NT2/D1 (cell line): Measurements from ENCODE around the gene EXD1.
"Not testable (repeated sequence)": the region's sequence is repeated elsewhere in the genome, so short reads cannot be mapped to it uniquely, and the experiment has no call there.

ENCODE experiments used
- DNase-seq: peaks from one replicate; pipeline ENCODE4 v3.0.0-alpha.2; 2011; ENCODE audit warnings: low read depth, low spot score
- H3K27me3 ChIP-seq: 2 replicates; pipeline ENCODE4 v1.6.0; 2011; ENCODE audit warnings: mild to moderate bottlenecking; ENCODE audit not compliant: insufficient read length, insufficient read depth
- H3K36me3 ChIP-seq: 2 replicates; pipeline ENCODE4 v1.6.1; 2011; ENCODE audit warnings: mild to moderate bottlenecking, low read length, mixed read lengths; ENCODE audit not compliant: insufficient read depth, insufficient read length
- H3K4me1 ChIP-seq: 2 replicates; pipeline ENCODE4 v1.5.1; 2011; ENCODE audit not compliant: insufficient read depth, insufficient read length
- H3K4me3 ChIP-seq: 2 replicates; pipeline ENCODE4 v1.5.1; 2011; ENCODE audit warnings: low read depth; ENCODE audit not compliant: insufficient read length
- H3K9ac ChIP-seq: 2 replicates; pipeline ENCODE4 v1.6.0; 2011; ENCODE audit warnings: low read depth; ENCODE audit not compliant: insufficient read length
- H3K9me3 ChIP-seq: 2 replicates; pipeline ENCODE4 v1.5.1; 2011; ENCODE audit warnings: mild to moderate bottlenecking, low read length; ENCODE audit not compliant: insufficient read depth
- SUZ12 ChIP-seq: IDR thresholded peaks from 2 replicates; pipeline ENCODE4 v1.6.1; 2011; ENCODE audit not compliant: insufficient read length, insufficient read depth; ENCODE audit errors: extremely low read depth
- YY1 ChIP-seq: IDR thresholded peaks from 2 replicates; pipeline ENCODE4 v1.6.1; 2011; ENCODE audit not compliant: insufficient read length, insufficient read depth
- ZNF274 ChIP-seq: IDR thresholded peaks from 2 replicates; pipeline ENCODE4 v1.6.1; 2011; ENCODE audit warnings: mild to moderate bottlenecking, low read depth, low read length

Gene EXD1

GRCh38 chr15:41160639-41161315 is 69.8 kb downstream of the EXD1 start:
- no peak for TF ChIP-seq SUZ12
- no peak for TF ChIP-seq YY1
- no peak for TF ChIP-seq ZNF274
- H3K36me3 ChIP-seq, result no peaks in the 10 kb centered on the region
- no peak for DNase-seq

DNA sequence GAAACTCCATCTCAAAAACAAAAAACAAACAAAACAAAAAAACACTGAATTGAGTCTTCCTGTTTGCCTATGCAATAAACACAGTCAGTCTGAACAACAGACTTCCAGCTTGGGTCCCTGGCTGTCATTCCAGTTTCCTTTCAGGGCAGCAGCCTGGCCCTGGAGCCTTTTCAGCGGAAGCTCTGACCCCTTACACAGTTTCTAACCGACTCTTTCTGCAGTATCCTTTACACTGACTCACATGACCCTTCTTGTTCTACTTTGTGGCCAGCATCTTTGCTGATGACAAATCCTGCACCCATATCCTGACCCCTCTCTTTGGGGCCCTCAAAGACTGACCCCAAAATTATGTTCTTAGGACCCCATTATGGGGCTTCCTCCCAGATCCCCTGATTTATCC is 76.1 kb downstream of the EXD1 start:
- Histone ChIP-seq H3K9ac (no peak overlapping the region), H3K4me3 (no peak overlapping the region), H3K27me3 (no peaks in the 10 kb centered on the region), H3K9me3 (peaks cover 5% of the 10 kb centered on the region; the same call in 1 of the 2 replicates), H3K36me3 (no peaks in the 10 kb centered on the region), H3K4me1 (no peaks in the 10 kb centered on the region)
- DNase-seq, result no peak
- TF ChIP-seq YY1 (no peak), ZNF274 (no peak), SUZ12 (no peak)

More at GRCh38 chr15:41160639-41161315, 69.8 kb downstream of the EXD1 start:
- no peak overlapping the region for H3K9ac ChIP-seq
- no peaks in the 10 kb centered on the region for H3K9me3 ChIP-seq
- H3K4me3 ChIP-seq, result no peak overlapping the region
- no peaks in the 10 kb centered on the region for H3K27me3 ChIP-seq
- H3K4me1 ChIP-seq, result no peaks in the 10 kb centered on the region

DNA sequence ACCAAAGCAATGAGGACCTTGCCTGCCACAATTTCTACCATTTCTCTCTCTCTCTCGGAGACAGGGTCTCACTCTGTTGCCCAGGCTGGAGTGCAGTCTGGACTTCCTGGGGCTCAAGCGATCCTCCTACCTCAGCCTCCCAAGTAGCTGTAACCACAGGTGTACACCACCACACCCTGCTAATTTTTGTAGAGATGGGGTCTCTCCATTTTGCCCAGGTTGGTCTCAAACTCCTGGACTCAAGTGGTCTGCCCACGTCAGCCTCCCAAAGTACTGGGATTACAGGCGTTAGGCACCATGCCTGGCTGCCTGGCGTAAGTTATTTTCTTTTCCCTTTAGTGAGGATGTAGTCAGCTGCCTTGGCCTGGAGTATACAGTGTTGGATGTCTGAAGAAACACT is 76.8 kb downstream of the EXD1 start:
- Histone ChIP-seq H3K9me3 (peaks cover 5% of the 10 kb centered on the region; the same call in 1 of the 2 replicates), H3K27me3 (no peaks in the 10 kb centered on the region), H3K4me1 (no peaks in the 10 kb centered on the region), H3K4me3 (no peak overlapping the region), H3K36me3 (no peaks in the 10 kb centered on the region), H3K9ac (no peak overlapping the region)
- TF ChIP-seq ZNF274, result no peak
- no peak for TF ChIP-seq SUZ12
- no peak for TF ChIP-seq YY1
- DNase-seq, result no peak

DNA sequence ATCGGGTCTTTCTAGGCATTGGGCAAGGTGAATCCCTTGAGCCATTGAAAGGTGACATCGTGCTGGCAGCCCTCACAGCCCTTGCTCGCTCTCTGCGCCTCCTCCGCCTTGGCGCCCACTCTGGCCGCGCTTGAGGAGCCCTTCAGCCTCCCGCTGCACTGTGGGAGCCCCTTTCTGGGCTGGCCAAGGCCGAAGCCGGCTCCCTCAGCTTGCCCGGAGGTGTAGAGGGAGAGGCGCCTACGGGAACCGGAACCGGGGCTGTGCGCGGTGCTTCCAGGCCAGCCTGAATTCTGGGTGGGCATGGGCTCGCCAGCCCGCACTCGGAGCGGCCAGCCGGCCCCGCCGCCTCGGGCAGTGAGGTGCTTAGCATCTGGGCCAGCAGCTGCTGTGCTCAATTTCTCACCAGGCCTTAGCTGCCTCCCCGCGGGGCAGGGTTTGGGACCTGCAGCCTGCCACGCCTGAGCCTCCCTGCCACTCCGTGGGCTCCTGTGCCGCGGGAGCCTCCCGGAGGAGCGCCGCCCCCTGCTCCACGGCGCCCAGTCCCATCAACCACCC is 79.0 kb downstream of the EXD1 start:
- TF ChIP-seq YY1 (no peak), ZNF274 (no peak), SUZ12 (no peak)
- Histone ChIP-seq H3K27me3 (no peaks in the 10 kb centered on the region), H3K9ac (no peak overlapping the region), H3K9me3 (peaks cover 5% of the 10 kb centered on the region; the same call in 1 of the 2 replicates), H3K36me3 (no peaks in the 10 kb centered on the region), H3K4me3 (no peak overlapping the region), H3K4me1 (no peaks in the 10 kb centered on the region)
- DNase-seq, result no peak

- TF ChIP-seq YY1 (no peak), SUZ12 (no peak), ZNF274 (no peak)
- Histone ChIP-seq H3K4me1 (no peaks in the 10 kb centered on the region), H3K9me3 (peaks cover 5% of the 10 kb centered on the region; the same call in 1 of the 2 replicates), H3K36me3 (no peaks in the 10 kb centered on the region), H3K27me3 (no peaks in the 10 kb centered on the region), H3K9ac (no peak overlapping the region), H3K4me3 (no peak overlapping the region)
- DNase-seq, result no peak
Observed at GRCh38 chr15:41150279-41150678, 80.3 kb downstream of the EXD1 start.

DNA sequence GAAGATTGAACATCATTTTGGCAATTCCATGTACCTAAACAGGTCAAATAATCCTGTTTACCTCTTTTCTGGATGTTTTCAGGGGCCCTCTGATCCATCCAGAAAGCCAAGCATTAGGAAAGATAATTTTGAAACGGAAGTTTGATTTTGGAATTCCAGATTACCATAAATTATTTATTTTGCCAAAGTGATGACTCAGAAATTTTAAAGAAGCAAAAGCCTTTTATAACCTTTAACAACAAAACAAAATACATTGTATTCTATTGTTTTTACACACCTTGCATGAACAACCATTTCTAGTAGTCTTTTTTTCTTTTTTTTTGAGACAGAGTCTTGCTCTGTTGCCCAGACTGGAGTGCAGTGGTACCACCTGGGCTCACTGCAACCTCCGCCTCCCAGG is 82.5 kb downstream of the EXD1 start:
- peaks cover 5% of the 10 kb centered on the region; the same call in 1 of the 2 replicates for H3K9me3 ChIP-seq

DNA sequence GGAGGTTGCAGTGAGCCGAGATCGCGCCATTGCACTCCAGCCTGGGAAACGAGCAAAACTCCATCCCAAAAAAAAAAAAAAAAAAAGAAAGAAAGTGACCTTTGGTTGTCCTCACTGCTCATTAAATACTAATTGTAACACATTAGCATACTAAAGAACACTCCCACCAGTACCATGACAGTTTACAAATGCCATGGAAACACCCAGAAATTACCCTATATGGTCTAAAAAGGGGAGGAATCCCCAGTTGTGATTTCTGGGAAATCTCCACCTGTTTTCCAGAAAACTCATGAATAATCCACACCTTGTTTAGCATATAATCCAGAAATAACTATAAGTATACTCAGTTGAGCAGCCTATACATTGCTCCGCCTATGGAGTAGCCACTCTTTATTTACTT is 90.9 kb downstream of the EXD1 start:
- Histone ChIP-seq H3K9me3 (peaks cover 5% of the 10 kb centered on the region; the same call in 1 of the 2 replicates), H3K9ac (no peak overlapping the region), H3K36me3 (no peaks in the 10 kb centered on the region), H3K27me3 (no peaks in the 10 kb centered on the region), H3K4me1 (no peaks in the 10 kb centered on the region), H3K4me3 (no peak overlapping the region)
- no peak for DNase-seq
- TF ChIP-seq ZNF274 (no peak), SUZ12 (no peak), YY1 (no peak)

More for the DNA sequence above, 82.5 kb downstream of the EXD1 start:
- Histone ChIP-seq H3K4me1 (no peaks in the 10 kb centered on the region), H3K9ac (no peak overlapping the region), H3K36me3 (no peaks in the 10 kb centered on the region), H3K27me3 (no peaks in the 10 kb centered on the region), H3K4me3 (no peak overlapping the region)
- TF ChIP-seq ZNF274 (no peak), SUZ12 (no peak), YY1 (no peak)
- DNase-seq, result no peak

GRCh38 chr15:41139112-41139511 is 91.4 kb downstream of the EXD1 start:
- H3K9ac ChIP-seq, H3K9me3 ChIP-seq: not testable (repeated sequence)

DNA sequence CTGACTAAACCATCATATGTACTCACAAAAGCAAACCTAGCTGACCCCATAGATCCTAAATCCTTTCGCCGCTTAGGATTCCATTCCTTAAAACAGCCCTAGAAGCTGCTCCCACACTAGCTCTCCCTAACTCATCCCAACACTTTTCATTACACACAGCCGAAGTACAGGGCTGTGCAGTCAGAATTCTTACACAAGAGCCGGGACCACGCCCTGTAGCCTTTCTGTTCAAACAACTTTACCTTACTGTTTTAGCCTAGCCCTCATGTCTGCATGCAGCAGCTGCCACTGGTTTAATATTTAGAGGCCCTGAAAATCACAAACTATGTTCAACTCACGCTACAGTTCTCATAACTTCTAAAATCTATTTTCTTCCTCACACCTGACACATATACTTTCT is 95.0 kb downstream of the EXD1 start:
- H3K4me1 ChIP-seq, H3K9ac ChIP-seq, DNase-seq, H3K36me3 ChIP-seq, H3K27me3 ChIP-seq, H3K9me3 ChIP-seq, H3K4me3 ChIP-seq: not testable (repeated sequence)

More at GRCh38 chr15:41139112-41139511, 91.4 kb downstream of the EXD1 start:
- not testable (repeated sequence) for DNase-seq, H3K36me3 ChIP-seq, H3K4me1 ChIP-seq, H3K4me3 ChIP-seq, H3K27me3 ChIP-seq
